Urothelium cell line (cell line): ENCODE measurements around the gene RRP15.

ENCODE experiments used
- DNase-seq: peaks from one replicate; pipeline ENCODE4 v3.0.0; 2011; ENCODE audit warnings: low spot score, mixed read lengths
- FAIRE-seq: peaks from 2 replicates; lab custom pipeline; 2011; peaks lifted over from hg19 to GRCh38; lab: Jason Lieb, UNC

RRP15 gene

DNA sequence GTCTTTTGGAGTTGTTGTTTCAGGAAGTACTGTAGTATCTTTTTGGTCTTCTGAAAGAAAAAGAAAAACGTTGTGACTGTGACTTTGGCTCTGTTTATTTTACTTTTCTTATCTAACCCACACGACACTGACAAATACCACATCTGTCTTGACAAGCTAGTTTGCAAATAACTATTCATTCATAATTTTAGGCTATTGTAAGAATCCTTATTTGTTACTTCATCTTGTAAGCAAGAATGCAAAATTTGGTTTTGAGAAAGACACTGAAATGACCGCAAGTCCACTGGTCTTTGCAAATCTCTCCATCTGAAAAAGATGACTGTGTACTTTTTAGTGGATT is 72.8 kb downstream of the RRP15 start:
- FAIRE-seq: no peak
- DNase-seq: no peak

DNA sequence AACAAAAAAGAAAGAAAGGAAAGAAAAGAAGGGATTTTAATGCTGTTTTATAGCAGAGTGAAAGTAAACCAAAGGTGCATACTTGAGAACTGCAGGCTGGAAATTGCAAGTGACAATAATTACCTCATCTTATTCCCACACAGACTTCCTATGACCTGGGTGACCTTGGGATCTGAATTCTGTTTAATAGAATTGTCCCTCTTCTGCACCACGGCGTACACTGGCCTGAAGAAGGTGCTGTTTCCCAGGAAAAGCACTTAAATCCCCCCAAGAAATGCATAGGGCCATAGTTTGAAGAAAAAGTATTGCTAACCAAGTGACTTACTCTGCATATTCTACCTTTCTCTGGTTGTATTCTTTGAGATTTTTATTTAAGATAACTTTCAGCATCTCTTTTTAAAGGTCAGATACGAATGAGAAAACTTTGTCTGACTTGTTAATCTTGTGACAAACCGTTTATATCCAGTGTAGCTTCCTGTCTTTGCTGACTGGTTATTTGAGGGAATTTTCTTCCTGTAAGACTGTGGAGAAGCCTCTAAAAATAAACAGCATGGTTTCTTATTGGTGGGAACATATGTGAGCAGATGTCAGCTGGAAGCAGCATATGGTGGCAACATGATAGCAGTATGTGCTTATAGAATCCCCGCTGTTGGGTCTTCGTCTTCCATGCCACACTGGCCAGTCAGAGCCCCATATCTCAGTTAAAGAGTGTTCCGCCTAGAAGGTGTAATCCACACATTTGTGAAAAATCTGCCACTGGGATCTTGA is 76.4 kb downstream of the RRP15 start:
- FAIRE-seq (no peak), DNase-seq (no peak)

DNA sequence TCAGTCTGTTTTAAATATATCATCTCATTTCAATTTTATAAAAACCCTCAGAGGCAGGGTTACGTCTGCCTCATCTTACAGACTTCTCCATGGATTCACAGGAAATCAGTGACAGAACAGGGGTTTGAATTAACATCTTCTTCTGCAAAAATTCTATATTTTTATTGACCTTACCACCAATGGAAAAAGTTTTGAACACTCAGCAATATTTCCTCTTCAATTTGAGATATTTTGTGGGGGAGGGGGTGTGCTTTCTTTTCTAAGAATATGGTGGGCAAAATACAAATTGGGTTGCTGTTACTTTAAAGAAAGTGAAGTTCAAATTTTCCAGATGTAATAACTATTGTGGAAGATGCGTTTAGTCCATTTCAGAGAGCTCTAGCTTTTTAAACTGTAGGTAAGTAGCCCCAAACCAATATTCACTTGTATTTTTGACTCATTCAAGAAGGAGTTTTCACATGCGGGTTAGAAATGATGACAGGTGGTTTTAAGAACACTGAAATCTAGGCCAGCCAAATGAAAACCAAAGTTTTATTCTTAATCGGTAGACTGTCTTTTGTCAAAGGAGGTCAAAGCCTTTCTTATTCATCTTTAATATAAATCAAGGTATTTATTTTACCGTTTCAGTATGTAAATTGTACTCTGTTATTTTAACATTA is 77.5 kb downstream of the RRP15 start:
- DNase-seq: no peak
- FAIRE-seq: no peak

DNA sequence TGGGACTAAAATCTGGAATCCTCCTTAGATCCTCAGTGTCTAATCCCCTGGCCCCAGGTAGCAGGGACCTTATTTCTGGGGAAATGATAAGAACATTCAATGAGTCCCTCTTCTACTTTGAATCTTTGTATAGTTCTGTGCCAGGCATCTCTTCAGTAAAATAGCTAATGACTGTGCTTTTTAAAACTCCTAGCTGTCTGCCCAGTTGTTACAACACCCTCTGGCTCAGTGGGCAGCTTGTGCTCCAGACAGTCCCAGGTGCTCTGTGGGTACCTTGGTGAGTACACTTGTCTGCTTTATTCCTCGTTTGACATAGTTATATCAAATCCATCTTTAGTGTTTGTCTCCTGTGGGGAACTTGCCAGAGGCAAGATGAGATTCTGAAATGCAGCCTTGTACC is 78.0 kb downstream of the RRP15 start:
- FAIRE-seq (no peak), DNase-seq (no peak)

DNA sequence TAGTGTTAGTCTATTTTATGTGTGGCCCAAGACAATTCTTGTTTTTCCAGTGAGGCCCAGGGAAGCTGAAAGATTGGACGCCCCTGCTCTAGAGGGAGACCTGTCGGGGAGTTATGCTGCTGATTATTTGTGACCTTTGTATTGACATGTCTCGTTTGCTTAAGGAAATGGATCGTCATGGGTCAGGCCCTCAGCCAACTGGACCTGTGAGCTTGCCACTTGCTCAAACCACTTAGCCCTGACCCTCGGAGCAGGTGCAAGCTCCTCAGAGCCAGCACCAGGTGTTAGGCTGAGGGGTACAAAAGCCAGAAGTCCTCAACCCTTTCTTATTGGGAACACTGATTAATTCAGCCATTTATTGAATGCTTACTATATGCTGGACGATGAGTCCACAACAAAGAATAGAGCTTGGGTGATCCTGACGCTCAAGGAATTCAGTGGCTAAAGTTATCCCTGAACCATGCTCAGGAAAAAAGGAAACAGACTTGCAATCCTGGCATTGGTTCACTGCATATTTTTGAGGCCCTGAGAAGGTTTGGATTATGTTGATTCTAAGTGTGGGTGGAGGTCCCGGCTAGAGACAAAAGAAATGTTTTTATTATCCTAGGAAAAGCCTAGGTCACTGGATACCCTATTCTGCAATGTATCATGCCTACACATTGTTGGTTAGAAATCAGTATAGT is 79.1 kb downstream of the RRP15 start:
- no peak for DNase-seq
- FAIRE-seq: no peak

DNA sequence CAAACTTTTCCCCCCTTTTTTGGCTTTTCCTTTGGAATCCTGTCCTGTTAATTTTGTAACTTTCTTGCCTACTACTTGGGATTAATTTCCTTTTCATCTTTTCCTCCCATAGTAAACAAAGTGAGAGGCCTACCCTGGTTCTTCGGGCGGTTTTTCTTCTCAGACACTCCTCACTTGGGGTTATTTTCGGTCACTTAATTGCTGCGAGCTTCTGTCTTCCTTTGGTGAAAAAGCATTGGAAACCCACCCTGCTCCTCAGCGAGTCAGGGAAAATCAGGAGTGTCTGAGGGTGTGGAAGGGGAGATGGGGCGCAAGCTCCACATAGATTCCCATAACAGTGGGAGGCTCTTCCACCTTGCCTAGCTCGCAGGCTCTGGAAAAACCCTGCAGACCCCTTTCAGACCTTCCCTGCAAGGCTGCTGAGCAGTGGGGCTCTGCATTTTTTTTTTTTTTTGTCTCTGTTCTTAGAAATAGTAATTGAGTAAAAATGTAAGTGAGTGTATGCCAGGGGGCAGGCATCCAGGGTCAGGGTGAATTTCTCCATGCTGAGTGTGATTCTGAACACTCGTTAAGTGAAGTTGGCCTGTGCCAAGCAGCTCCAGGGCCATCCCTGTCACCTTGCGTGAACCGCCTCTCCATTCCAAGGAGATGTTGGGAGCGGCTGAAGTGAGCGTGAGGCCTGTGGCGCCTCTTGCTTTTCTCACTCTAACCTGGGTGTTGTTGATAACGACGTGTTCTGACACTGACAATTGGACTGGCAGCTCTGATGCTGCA is 80.3 kb downstream of the RRP15 start:
- no peak for DNase-seq
- no peak for FAIRE-seq

DNA sequence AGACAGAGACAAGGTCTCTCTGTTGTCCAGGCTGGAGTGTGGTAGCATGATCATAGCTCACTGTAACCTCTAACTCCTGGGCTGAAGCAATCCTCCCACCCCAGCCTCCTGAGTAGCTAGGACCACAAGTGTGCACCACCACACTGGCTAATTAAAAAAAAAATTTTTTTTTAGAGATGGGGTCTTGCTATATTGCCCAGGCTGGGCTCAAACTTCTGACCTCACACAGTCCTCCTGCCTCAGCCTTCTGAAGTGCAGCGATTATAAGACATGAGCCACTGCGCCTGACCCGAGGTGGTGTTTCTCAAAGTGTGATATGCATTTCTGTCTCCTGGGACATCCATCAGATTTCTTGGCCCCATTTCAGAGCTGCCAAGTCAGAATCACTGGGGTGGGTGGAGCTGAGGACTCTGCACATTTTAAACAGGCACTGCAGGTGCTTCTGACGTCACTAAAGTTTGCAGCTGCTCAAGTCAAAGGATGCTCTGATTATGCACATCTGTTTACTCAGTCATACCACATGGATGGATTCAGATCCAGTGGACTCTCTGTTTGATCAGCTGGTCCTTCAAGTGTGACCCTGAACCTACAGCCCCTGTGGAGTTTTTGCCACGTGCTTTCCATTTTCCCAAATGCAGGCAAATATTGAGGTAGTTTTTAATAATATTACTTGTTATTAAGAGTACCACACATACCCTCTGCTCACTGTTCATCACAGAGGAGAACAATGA is 81.4 kb downstream of the RRP15 start:
- DNase-seq (no peak), FAIRE-seq (no peak)

DNA sequence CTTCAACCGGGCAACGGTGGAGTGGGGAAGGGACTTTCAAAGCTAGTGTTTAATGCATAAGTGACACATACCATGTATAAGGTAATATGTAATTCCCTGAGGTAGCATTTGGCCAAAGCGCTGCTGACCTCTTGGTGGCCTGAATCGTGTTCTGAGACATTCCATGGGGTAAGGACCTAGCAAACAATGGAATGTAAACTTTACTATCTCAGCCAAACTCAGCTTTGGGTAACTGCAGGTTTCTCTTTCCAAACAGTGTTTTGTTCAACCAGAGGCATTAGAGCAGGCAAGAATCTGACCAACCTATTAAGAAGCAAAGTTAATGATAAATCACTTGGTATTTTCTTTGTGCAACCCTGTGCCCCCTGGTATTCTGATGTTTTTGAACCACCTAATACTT is 82.0 kb downstream of the RRP15 start:
- DNase-seq (no peak), FAIRE-seq (no peak)

DNA sequence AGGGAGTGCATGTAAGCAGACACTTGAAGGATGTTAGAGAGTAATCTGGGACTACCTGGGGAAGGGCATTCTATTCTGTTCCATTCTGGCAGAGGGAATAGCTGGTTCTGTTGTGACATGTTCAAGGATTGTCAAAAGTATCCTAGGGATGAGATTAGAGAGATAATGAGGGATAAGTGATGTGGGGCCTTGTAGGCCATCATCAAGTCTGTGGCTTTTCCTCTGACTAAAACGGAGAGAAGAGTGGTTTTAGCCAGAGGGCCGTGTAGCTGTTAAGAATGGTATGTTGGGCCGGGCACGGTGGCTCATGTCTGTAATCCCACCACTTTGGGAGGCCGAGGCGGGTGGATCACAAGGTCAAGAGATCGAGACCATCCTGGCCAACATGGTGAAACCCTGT is 83.6 kb downstream of the RRP15 start:
- FAIRE-seq (no peak), DNase-seq (no peak)

DNA sequence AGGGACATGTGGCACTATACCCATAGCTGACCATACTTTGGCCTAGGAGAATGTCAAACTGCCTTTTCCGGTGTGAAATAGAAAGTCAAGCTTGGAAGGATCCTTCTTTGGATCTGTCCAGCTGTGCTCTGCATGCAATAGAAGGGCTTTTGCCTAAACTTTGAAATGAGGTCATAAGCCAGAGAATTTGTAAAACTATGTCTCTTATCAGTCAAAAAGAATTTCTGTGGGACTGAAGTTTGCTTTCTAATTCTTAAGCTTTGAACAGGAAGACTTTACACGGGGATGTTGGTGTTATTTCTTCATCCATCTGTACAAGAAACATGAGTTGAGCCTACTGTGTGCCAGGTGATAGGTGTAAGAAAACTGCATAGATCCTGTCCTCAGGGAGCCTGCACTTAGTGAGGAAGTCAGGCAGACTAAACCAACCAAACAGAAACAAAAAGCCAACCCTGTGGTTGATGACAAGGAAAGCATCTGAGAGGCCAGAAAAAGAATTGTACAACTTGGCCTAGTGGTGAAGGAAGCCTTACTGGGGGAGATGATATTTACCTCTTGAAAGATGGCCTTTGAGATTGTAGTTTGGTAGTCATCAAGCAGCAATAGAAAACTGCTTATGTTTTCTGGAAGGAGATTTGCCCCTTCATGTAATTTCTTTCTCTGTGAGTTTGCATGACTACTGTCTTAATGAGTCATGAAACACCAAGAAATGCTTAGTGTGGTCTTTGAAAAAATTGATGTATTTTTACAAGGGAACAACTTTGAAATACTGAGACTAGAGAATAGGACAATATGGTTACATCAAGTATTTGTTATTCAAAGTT is 84.8 kb downstream of the RRP15 start:
- DNase-seq: no peak
- FAIRE-seq: no peak

DNA sequence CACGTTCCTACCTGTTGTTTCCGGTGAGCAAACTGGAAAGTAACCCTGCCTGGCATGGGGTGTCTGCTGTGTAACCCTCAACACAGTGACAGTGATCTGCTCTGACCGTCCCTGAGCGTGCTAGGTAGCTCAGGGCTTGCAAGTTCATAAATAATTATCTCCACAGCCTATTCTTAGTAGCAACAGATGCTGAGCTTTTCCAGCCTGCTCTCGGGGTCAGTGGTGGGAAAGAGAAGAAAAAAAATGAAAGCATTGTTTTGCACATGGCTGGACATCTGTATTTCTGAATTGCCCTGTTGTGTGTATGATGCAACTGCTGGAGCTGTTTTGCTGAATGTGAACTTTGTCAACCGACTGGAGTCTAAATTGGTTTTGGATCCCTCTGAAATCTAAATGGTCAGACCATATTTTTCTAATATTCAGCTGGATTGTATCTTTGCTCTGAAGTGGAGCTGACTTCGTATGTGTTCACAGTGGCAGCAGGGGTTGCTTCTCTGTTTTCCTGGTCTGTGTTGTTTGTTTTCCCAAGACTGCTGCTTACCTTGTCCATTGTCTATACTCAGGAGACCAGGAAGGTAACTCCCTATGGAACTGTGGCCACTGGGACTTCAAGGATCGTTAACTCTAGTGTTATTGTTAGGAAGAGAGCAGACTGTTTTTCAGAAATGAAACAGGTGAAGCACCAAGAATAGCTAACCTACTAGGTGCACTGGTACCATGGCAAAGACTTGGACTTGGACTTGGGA is 87.0 kb downstream of the RRP15 start:
- no peak for FAIRE-seq
- DNase-seq: no peak

DNA sequence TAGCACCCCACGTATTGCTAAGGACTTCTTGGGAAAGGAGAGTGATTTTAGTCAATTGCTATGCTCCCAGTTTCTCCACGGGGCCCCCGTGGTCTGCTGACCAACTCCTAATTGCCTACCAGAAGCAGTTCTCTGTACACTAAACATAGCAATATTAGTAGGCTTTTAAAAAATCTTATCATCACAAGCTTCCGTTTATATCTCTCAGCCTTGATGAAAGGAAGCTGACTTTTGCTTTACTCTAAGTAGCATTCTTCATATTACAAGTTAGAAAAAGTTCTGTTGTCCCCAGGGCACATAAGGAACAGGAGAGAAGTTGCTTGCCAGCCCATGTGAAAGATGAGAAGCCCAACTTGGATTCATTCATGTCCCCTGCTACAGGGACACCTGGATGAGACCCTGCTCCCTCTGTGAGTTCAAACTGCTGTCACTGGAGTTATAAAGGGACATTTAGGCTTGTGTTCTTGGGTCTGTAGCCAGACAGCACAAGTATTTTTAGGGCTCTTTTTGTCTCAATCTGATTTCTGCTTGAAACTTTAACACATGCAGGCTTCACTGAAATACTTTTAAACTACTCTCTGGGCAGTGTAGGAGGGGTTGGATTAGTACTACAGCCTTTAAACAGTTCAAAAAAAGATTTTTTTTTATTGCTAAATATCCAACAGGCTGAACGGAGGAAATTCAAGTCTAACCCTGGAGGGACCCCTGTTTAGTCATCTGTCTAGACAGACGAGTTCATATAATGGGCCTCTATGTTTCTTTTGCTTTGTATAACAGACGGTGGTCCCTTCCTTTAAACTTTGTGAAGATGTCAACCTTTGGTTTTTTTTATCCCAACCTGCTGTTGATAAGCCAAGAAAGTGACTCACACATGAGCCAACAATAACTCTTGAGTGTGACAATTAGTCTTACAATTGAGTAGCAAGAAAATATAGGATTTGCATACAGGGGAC is 89.6 kb downstream of the RRP15 start:
- FAIRE-seq (no peak), DNase-seq (peak; percentile 20)

DNA sequence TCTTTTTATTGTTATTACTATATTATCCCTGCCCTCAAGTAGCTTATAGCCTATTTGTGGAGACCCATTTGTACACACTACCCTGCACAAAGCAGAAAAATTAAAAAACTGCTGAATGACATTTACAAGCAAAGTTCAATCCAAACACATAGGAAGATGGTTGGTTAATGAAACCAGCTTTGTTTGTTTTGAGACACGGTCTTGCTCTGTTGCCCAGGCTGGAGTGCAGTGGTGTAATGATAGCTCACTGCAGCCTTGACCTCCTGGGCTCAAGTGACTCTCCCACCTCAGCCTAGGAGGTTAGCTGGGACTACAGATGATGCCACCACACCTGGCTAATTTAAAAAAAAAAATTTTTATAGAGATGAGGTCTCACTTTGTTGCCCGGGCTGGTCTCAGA is 91.6 kb downstream of the RRP15 start:
- DNase-seq: no peak
- FAIRE-seq: no peak

DNA sequence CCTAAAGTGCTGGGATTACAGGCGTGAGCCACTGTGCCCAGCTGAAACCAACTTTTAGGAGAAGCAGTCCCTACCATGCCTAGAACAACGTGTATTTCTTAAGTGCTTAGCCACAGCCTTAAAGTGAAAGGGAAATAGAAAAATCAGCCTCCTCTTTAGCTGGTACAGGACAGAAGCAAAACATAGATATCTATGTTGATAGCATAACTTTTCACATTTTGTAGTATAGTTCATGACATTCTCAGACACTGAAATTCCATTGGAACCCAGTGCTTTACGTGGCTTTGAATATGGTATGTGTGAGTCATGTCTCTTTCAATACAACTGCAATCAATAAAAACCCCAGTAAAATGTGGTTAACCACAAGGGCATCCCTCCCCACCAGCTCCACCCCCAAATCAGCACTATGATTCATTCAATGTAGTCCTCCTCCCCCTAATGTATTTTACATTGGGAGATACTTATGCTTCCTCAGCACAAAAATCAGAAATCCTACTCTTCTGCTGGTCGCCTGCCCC is 92.1 kb downstream of the RRP15 start:
- FAIRE-seq (no peak), DNase-seq (peak; percentile 78)

DNA sequence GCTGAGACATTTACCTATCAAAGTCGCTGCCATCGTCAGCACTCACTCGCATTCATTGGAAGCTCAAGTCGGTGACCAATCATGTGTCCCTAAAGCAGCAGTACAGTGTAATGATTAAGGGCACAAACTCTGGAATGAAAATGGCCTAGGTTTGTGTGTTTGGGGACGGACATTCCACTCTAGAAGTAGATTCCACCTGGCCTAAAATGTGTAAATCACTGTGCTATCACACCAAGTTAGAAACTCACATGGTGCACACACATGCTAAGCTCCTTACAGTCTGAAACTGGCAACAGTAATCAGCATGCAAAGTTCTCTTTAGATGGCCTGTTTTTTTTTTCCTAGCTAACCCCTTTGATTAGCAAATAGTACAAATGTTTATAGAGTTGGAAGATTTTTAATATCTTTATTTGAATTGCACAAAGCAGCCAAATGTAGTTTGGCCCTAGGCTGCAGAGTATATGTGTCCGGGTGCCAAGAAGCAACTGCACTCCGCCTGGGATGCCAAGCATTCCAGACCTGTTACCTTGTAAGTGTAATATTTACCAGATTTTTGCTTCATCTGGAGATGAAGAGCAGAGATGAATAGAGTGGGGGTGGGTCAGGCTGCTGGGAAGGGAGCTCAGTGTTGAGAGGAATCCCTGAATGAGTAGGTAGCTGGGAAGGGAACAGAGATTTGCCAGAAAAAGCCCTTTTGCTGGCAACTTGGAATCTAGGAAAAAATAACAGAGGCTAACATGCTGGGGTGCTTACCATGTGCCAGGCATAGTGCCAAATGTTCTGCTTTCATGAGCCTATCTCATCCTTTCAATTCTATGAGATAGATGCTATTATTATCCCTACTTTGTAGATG is 95.3 kb downstream of the RRP15 start:
- FAIRE-seq: no peak

DNA sequence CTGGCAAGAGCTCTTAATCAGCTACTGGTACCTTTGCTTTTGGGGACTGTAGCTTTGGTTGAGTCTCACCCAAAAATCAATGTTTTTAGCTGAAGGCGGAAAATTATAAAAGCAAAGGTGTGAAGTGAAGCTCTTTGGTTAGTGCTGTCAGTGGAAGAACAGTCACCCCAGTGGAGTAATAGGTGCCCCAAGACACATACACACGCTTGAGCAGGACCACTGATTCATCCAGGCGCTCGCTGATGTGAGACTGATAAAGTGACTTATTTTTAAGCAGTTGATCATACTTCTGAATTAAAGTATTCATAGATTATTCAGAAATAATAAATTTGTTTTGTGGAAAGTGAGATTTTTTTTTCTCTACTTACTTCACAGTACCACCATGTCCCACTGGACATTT is 97.2 kb downstream of the RRP15 start:
- no peak for DNase-seq
- FAIRE-seq: no peak

More for the DNA sequence above, 95.3 kb downstream of the RRP15 start:
- DNase-seq: peak; percentile 72

DNA sequence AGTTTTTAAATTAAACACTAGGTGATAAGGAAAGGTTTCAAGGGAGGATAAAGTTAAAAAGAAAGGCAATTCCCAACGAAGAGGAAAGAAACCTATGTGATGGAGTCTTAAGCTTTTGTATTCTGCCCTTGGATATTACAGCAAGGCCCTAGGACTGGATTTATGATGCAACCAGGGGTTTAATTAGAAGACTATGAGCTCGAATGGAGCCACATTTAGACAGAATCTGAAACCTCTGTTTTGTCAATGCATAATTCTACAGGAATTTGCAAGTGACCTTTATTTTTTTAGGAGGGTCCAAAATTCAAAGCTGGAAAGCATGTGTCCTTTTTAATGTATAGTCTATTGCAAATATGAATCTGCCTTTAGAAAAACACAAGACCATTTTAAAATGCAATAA is 98.0 kb downstream of the RRP15 start:
- FAIRE-seq: no peak
- DNase-seq: no peak
